HG02938 (cell line): ENCODE measurements around the gene SPDYC.
"Not testable (repeated sequence)": the region's sequence is repeated elsewhere in the genome, so short reads cannot be mapped to it uniquely, and the experiment has no call there.

Experiments
- ATAC-seq: cut with Tn5 transposase; IDR thresholded peaks from one replicate; pipeline ENCODE4 v1.9.1; 2021; ENCODE audit warnings: mild to moderate bottlenecking, moderate library complexity; ENCODE audit not compliant: unreplicated experiment

Gene SPDYC

GRCh38 chr11:65167656-65168055 lies 2.4 kb upstream of the SPDYC start:
- ATAC-seq, result no peak

- ATAC-seq, result no peak
Measured at GRCh38 chr11:65169164-65169641, 830 bp upstream of the SPDYC start.

- no peak for ATAC-seq
Measured at GRCh38 chr11:65172600-65172999, 2.6 kb downstream of the SPDYC start.

- ATAC-seq, result not testable (repeated sequence)
Measured at GRCh38 chr11:65174571-65175010, 4.6 kb downstream of the SPDYC start.

- ATAC-seq, result peak; percentile 55
Measured at GRCh38 chr11:65180877-65181568, 11.0 kb downstream of the SPDYC start.

- peak; percentile 58 for ATAC-seq
Measured at GRCh38 chr11:65181569-65182257, 11.7 kb downstream of the SPDYC start, which contains the start of gene CAPN1. Gene CAPN1, plus strand, starts transcription at chr11:65181928. Its CDS starts 774 bp downstream, at chr11:65182702.

- no peak for ATAC-seq
Measured at GRCh38 chr11:65182258-65183170, 12.5 kb downstream of the SPDYC start.

- no peak for ATAC-seq
Measured at GRCh38 chr11:65183201-65183891, 13.3 kb downstream of the SPDYC start.

- no peak for ATAC-seq
Measured at GRCh38 chr11:65184146-65184545, 14.1 kb downstream of the SPDYC start.

- no peak for ATAC-seq
Measured at GRCh38 chr11:65185171-65185570, 15.1 kb downstream of the SPDYC start.

- ATAC-seq, result no peak
Measured at GRCh38 chr11:65185869-65186341, 15.9 kb downstream of the SPDYC start.

GRCh38 chr11:65186701-65187100 lies 16.7 kb downstream of the SPDYC start:
- ATAC-seq, result no peak

- no peak for ATAC-seq
Measured at GRCh38 chr11:65187146-65187675, 17.2 kb downstream of the SPDYC start.

GRCh38 chr11:65187971-65188461 lies 18.0 kb downstream of the SPDYC start:
- no peak for ATAC-seq

GRCh38 chr11:65188486-65188885 lies 18.5 kb downstream of the SPDYC start:
- ATAC-seq, result no peak

- no peak for ATAC-seq
Measured at GRCh38 chr11:65189191-65189590, 19.2 kb downstream of the SPDYC start.

- no peak for ATAC-seq
Measured at GRCh38 chr11:65194564-65194963, 24.5 kb downstream of the SPDYC start.

- no peak for ATAC-seq
Measured at GRCh38 chr11:65204143-65204542, 34.1 kb downstream of the SPDYC start.

GRCh38 chr11:65204646-65205601 lies 34.9 kb downstream of the SPDYC start:
- ATAC-seq, result no peak
